A549 (cell line): ENCODE measurements around the gene NCOA7. TPM values are rescaled to one million over a fixed set of nuclear protein-coding genes. Genes with fewer than 3 reads are reported as not detected.

Source experiments
- ATAC-seq, 2 experiments: fragments of 200-7000 bp in 1 of 2; fragments of >200 bp in 1 of 2; cut with Nextera tagmentation in 1 of 2; cut with Tn5 transposase in 1 of 2; 3 replicates each; pipeline versions ENCODE4 v1.8.0 to v1.9.1; 2018 to 2020; ENCODE audit warnings: mild to moderate bottlenecking in 1 of 2, moderate library complexity in 1 of 2
- CTCF ChIA-PET: fragments of 300-600 bp; sonication (Branson Sonifier 250); formaldehyde crosslinking; extraction: SDS; loops from one replicate; lab custom pipeline; 2021; ENCODE audit warnings: antibody characterized with exemption, inconsistent platforms; lab: Yijun Ruan, JAX
- POLR2A ChIA-PET: fragments of 350-600 bp; formaldehyde crosslinking; extraction: SDS; loops from one replicate; lab custom pipeline; 2021; ENCODE audit warnings: antibody characterized with exemption, inconsistent platforms; lab: Yijun Ruan, JAX
- DNase-seq, 2 experiments: peaks; one replicate each; pipeline versions ENCODE4 v3.0.0 to v3.0.0-alpha.2; 2011 to 2016; ENCODE audit warnings: low read depth in 1 of 2, low spot score in 1 of 2
- FAIRE-seq: peaks from 2 replicates; lab custom pipeline; 2011; peaks lifted over from hg19 to GRCh38; lab: Jason Lieb, UNC
- H3K27ac ChIP-seq, 2 experiments: fragments of >200 bp; sonication (Bioruptor Twin); formaldehyde crosslinking; 3 replicates each; pipeline ENCODE4 v1.5.1; 2016 to 2017
- H3K4me1 ChIP-seq: fragments of >200 bp; sonication (Bioruptor Twin); formaldehyde crosslinking; 3 replicates; pipeline ENCODE4 v1.6.1; 2016
- H3K4me2 ChIP-seq: fragments of >200 bp; sonication (Bioruptor Twin); formaldehyde crosslinking; 3 replicates; pipeline ENCODE4 v1.6.1; 2016
- H3K4me3 ChIP-seq: fragments of >200 bp; sonication (Bioruptor Twin); formaldehyde crosslinking; 3 replicates; pipeline ENCODE4 v1.5.1; 2016
- H3K9me3 ChIP-seq: fragments of >200 bp; sonication (Bioruptor Twin); formaldehyde crosslinking; 3 replicates; pipeline ENCODE4 v1.6.1; 2016
- CBX2 ChIP-seq: fragments of 200-600 bp; sonication (generic); IDR thresholded peaks from 2 replicates; pipeline ENCODE4 v1.6.1; 2016; ENCODE audit warnings: low read depth, mild to moderate bottlenecking, borderline replicate concordance
- CBX8 ChIP-seq: fragments of 200-600 bp; sonication (generic); IDR thresholded peaks from 2 replicates; pipeline ENCODE4 v1.6.1; 2016
- EP300 ChIP-seq, 2 experiments: fragments of >200 bp; sonication (Bioruptor Twin); formaldehyde crosslinking; IDR thresholded peaks; 2 replicates in 1 of 2; 3 replicates in 1 of 2; pipeline ENCODE4 v1.6.1; 2016 to 2017
- FOSB ChIP-seq: fragments of 250-450 bp; sonication (Bioruptor Pico); IDR thresholded peaks from 2 replicates; pipeline ENCODE4 v1.5.0; 2020; ENCODE audit warnings: mild to moderate bottlenecking, moderate library complexity
- FOSL2 ChIP-seq, 2 experiments: fragments of 450-650 bp in 1 of 2; fragments of >200 bp in 1 of 2; sonication (Bioruptor Twin) in 1 of 2; formaldehyde crosslinking; IDR thresholded peaks; 2 replicates each; pipeline versions ENCODE4 v1.5.0 to v1.6.1; 2016 to 2020; ENCODE audit warnings: mild to moderate bottlenecking in 1 of 2, moderate library complexity in 1 of 2
- GATA3 ChIP-seq: IDR thresholded peaks from 2 replicates; pipeline ENCODE4 v1.6.1; 2012; ENCODE audit warnings: borderline replicate concordance
- HOXB13 ChIP-seq: fragments of 250-450 bp; sonication (Bioruptor Pico); IDR thresholded peaks from 2 replicates; pipeline ENCODE4 v1.5.0; 2020; ENCODE audit warnings: low read depth, mild to moderate bottlenecking, moderate library complexity
- HOXB5 ChIP-seq: fragments of 250-450 bp; sonication (Bioruptor Pico); IDR thresholded peaks from 2 replicates; pipeline ENCODE4 v1.5.0; 2020; ENCODE audit warnings: mild to moderate bottlenecking, moderate library complexity
- JUNB ChIP-seq: fragments of >200 bp; sonication (Bioruptor Twin); formaldehyde crosslinking; IDR thresholded peaks from 2 replicates; pipeline ENCODE4 v1.6.1; 2016
- RARB ChIP-seq: fragments of 250-450 bp; sonication (Bioruptor Pico); IDR thresholded peaks from 2 replicates; pipeline ENCODE4 v1.8.0; 2021; ENCODE audit warnings: mild to moderate bottlenecking, moderate library complexity
- RCOR1 ChIP-seq: fragments of 150-350 bp; IDR thresholded peaks from 2 replicates; pipeline ENCODE4 v1.6.1; 2014; ENCODE audit warnings: antibody characterized with exemption, low read length, low read depth
- SREBF2 ChIP-seq: fragments of 450-650 bp; IDR thresholded peaks from 2 replicates; pipeline ENCODE4 v1.6.1; 2014; ENCODE audit warnings: mild to moderate bottlenecking, moderate library complexity
- ZSCAN20 ChIP-seq: fragments of 250-450 bp; sonication (Bioruptor Pico); IDR thresholded peaks from 2 replicates; pipeline ENCODE4 v1.8.0; 2022; ENCODE audit warnings: mild to moderate bottlenecking, moderate library complexity
- WGBS: methylation state at CpG from one replicate; pipeline ENCODE4 v1.1.6; 2017; ENCODE audit errors: missing lambda C conversion rate; 5-methylcytosine and 5-hydroxymethylcytosine counted together
- polyA plus RNA-seq, 4 experiments: library from polyadenylated mRNA; depleted of rRNA in 3 of 4; stranded (reverse); fragments of >200 nt; fragmentation: RNase III in 1 of 4; extraction: RNeasy Plus Mini Kit Qiagen cat#74134 plus additional on column Dnase treatment in 1 of 4; gene quantifications; 2 replicates in 3 of 4; 3 replicates in 1 of 4; pipeline ENCODE4 v1.2.3, GENCODE V29; 2011 to 2017
- TF ChIP-seq, protein P1 (sequence below): IDR thresholded peaks from 2 replicates; pipeline ENCODE4 v1.6.1; 2012
- TF ChIP-seq, protein P2 (sequence below): IDR thresholded peaks from 2 replicates; pipeline ENCODE4 v1.6.1; 2012; ENCODE audit warnings: low read depth, borderline replicate concordance
- TF ChIP-seq, protein P3 (sequence below): fragments of 450-650 bp; IDR thresholded peaks from 2 replicates; pipeline ENCODE4 v1.6.1; 2014; ENCODE audit warnings: antibody characterized with exemption

The NCOA7 gene
- polyA plus RNA-seq, 2 of the 4 experiments (the other 2 are of a cell fraction), result 66.4 to 195 TPM

DNA sequence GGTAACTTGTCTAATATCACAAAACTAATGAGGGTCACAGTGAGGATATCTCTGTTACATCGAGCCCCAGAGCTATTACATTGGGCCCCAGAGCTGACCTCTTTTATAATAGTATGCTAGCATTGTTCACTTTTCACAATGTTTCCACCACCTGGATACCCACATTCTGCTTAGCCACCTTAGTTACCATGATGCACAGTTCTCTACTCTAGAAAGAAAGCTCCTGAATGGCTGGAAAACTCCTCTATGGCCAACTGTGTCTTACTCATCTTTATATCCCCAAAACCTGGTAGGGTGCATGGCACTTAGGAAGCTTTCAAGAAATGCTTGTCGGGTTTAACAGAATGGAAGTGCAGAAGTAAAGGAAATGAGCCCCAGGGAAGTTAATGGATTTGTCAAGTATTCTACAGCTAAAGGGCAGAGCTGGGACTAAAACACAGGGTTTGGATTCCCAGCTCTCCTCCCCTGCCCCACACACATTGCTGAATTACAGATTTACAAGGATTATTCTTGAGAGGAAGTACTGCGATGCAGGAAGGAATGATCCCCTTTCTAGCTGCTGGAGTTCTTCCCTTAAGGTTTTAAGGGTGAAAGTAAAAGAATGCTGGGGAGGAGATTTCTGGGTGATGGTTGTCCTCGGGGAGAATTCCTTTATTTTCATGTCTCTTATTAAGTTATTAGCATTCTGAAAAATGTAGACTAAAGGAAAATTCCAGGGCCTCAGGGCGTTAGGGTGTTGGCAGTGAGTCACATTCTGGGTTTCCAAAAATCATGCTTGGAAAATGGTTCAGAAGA lies 149.7 kb downstream of the NCOA7 start:
- no peak for DNase-seq
- CTCF ChIA-PET, result interaction anchor here (2.4 to 4.6 kb wide), 2 partner anchors 13 to 16 kb away, joined by 9 to 18 read pairs; partner anchors contain the start of gene HINT3
- H3K4me2 ChIP-seq, result peak overlapping the region; percentile 48
- H3K4me3 ChIP-seq, result no peak overlapping the region
- TF ChIP-seq FOSL2 (IDR thresholded peaks at IDR 0.05) (no peak), FOSL2 (CRISPR knock-in tag; IDR thresholded peaks at IDR 0.05) (peak; percentile 58), EP300 (IDR thresholded peaks at IDR 0.05) (0 out of 5 replicates have a peak, but pooled peaks of 1 of the 2 experiments have one; percentile 20), JUNB (0 out of 2 replicates have a peak, but pooled peaks have one; percentile 17), HOXB13 (CRISPR knock-in tag) (no peak), GATA3 (peak; percentile 40; the same call in 1 of the 2 replicates), SREBF2 (no peak), HOXB5 (CRISPR knock-in tag) (no peak), FOSB (CRISPR knock-in tag) (no peak), CBX8 (no peak), RARB (no peak), RCOR1 (no peak)
- TF ChIP-seq, protein P1, sequence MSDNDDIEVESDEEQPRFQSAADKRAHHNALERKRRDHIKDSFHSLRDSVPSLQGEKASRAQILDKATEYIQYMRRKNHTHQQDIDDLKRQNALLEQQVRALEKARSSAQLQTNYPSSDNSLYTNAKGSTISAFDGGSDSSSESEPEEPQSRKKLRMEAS, result peak; percentile 74
- TF ChIP-seq, protein P2, sequence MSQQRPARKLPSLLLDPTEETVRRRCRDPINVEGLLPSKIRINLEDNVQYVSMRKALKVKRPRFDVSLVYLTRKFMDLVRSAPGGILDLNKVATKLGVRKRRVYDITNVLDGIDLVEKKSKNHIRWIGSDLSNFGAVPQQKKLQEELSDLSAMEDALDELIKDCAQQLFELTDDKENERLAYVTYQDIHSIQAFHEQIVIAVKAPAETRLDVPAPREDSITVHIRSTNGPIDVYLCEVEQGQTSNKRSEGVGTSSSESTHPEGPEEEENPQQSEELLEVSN, result peak; percentile 49; the same call in 1 of the 2 replicates
- TF ChIP-seq, protein P3, sequence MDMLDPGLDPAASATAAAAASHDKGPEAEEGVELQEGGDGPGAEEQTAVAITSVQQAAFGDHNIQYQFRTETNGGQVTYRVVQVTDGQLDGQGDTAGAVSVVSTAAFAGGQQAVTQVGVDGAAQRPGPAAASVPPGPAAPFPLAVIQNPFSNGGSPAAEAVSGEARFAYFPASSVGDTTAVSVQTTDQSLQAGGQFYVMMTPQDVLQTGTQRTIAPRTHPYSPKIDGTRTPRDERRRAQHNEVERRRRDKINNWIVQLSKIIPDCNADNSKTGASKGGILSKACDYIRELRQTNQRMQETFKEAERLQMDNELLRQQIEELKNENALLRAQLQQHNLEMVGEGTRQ, result no peak
- WGBS, result 37% methylated on average over 5 of the region's 5 CpGs
- no peaks in the 10 kb centered on the region for H3K9me3 ChIP-seq
- POLR2A ChIA-PET, result no interaction called here
- peaks cover 67% of the 10 kb centered on the region for H3K4me1 ChIP-seq
- no peak for FAIRE-seq
- ATAC-seq, result peak; percentile 9 to 15; a peak in 2 of 6 replicates
- H3K27ac ChIP-seq, result peak overlapping the region; percentile 93 to 98

DNA sequence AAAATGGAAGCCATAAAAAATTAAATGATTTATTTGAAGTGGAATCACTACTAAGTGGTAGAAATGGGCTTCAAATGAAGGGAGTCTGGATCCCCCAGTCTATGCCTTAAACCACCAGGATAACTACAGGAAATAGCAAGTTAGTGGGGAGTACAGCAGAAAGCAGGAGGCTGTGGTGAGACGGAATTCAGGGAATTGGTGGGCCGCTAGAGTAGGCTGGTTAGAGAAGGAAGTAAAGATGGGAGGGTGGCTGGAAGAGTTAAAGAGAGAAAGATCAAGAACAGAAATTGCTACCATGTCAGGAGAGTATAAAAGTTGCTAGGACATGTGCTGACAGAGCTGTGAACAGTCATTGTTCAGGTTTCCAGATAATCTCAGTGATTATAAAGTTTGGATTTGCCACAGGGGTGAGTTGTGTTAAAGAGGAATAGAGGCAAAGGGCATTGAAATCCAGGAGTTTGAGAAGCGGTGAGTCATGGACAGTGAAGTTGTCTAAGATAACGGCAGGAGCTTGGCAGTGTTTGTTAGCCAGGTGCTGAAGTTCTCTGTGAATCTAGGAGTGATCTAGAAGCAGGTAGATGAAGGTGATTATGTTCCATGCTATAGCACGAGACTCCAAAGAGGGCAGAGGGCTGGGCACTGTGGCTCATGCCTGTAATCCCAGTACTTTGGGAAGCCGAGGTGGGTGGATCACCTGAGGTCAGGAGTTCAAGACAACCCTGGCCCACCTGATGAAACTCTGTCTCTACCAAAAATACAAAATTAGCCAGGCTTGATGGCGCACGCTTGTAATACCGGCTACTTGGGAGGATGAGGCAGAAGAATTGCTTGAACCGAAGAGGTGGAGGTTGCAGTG lies 152.1 kb downstream of the NCOA7 start:
- CTCF ChIA-PET, result interaction anchor here (0.8 to 5.8 kb wide), 5 partner anchors 10 to 37 kb away, joined by 3 to 43 read pairs (median 5); partner anchors contain the start of gene HINT3
- Histone ChIP-seq H3K27ac (peak overlapping the region; percentile 93 to 98), H3K4me3 (no peak overlapping the region), H3K4me1 (peaks cover 88% of the 10 kb centered on the region), H3K4me2 (peak overlapping the region; percentile 68), H3K9me3 (no peaks in the 10 kb centered on the region)
- 59% methylated on average over 10 of the region's 10 CpGs for WGBS
- ATAC-seq, result peak in 1 of 2 experiments; percentile 4; a peak in 1 of 6 replicates
- FAIRE-seq, result no peak
- POLR2A ChIA-PET, result no interaction called here
- TF ChIP-seq, protein P1, result peak; percentile 14; the same call in 1 of the 2 replicates
- TF ChIP-seq ZSCAN20 (CRISPR knock-in tag) (0 out of 2 replicates have a peak, but pooled peaks have one; percentile 36), FOSL2 (IDR thresholded peaks at IDR 0.05) (no peak), FOSL2 (CRISPR knock-in tag; IDR thresholded peaks at IDR 0.05) (peak; percentile 68), CBX2 (no peak)
- no peak for DNase-seq
